Measurements from ENCODE around the gene PCDHGC4.
A peak's percentile ranks its signal among the peaks of the same experiment; 100 is the strongest.

The PCDHGC4 gene

DNA sequence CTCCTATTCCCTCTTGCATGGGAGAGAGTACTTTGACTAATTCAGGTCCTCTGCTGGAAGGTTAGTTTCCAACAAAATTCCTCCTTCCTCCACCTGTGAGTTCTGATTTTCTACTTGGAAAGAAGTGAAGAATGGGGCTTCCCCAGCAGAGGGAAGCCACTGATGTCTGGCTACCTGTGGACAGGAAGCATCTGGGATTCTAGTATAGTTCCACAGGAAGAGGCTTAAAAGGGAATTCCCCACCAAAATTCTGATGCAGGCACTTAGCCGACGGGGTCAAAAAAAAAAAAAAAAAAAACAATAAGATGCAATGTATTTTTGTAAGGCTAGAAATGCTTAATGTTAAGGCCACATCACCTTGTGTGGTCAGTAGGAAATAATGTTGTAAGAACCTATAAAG, 37.5 kb downstream of the PCDHGC4 start:
- TF ChIP-seq EGR1 (IDR thresholded peaks at IDR 0.05) (no peak), NFIC (IDR thresholded peaks at IDR 0.05) (no peak), EP300 (IDR thresholded peaks at IDR 0.05; ENCODE audit: borderline replicate concordance) (no peak), CEBPB (IDR thresholded peaks at IDR 0.05) (no peak), RAD21 (IDR thresholded peaks at IDR 0.05; ENCODE audit: low read depth) (no peak), USF1 (IDR thresholded peaks at IDR 0.05) (no peak), REST (IDR thresholded peaks at IDR 0.05; ENCODE audit: low read depth) (no peak), YY1 (IDR thresholded peaks at IDR 0.05; ENCODE audit: low read depth) (no peak), TCF12 (IDR thresholded peaks at IDR 0.05; ENCODE audit: low read depth) (no peak)
- TF ChIP-seq, protein P1, sequence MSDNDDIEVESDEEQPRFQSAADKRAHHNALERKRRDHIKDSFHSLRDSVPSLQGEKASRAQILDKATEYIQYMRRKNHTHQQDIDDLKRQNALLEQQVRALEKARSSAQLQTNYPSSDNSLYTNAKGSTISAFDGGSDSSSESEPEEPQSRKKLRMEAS (IDR thresholded peaks at IDR 0.05), result no peak

- TF ChIP-seq, protein P1 (IDR thresholded peaks at IDR 0.05), result no peak
- TF ChIP-seq CREB1 (IDR thresholded peaks at IDR 0.05; ENCODE audit: low read depth) (no peak), NFIC (IDR thresholded peaks at IDR 0.05) (no peak), TEAD4 (IDR thresholded peaks at IDR 0.05) (no peak), EGR1 (IDR thresholded peaks at IDR 0.05) (no peak), YY1 (IDR thresholded peaks at IDR 0.05; ENCODE audit: low read depth) (no peak), CEBPB (IDR thresholded peaks at IDR 0.05) (no peak), REST (IDR thresholded peaks at IDR 0.05; ENCODE audit: low read depth) (no peak), RAD21 (IDR thresholded peaks at IDR 0.05; ENCODE audit: low read depth) (no peak), ZBTB7A (IDR thresholded peaks at IDR 0.05; ENCODE audit: low read depth) (no peak), TAF1 (IDR thresholded peaks at IDR 0.05; ENCODE audit: low read depth) (no peak), TCF12 (IDR thresholded peaks at IDR 0.05; ENCODE audit: low read depth) (no peak), USF1 (IDR thresholded peaks at IDR 0.05) (no peak)
Measured at GRCh38 chr5:141523991-141524390, 39.2 kb downstream of the PCDHGC4 start.

DNA sequence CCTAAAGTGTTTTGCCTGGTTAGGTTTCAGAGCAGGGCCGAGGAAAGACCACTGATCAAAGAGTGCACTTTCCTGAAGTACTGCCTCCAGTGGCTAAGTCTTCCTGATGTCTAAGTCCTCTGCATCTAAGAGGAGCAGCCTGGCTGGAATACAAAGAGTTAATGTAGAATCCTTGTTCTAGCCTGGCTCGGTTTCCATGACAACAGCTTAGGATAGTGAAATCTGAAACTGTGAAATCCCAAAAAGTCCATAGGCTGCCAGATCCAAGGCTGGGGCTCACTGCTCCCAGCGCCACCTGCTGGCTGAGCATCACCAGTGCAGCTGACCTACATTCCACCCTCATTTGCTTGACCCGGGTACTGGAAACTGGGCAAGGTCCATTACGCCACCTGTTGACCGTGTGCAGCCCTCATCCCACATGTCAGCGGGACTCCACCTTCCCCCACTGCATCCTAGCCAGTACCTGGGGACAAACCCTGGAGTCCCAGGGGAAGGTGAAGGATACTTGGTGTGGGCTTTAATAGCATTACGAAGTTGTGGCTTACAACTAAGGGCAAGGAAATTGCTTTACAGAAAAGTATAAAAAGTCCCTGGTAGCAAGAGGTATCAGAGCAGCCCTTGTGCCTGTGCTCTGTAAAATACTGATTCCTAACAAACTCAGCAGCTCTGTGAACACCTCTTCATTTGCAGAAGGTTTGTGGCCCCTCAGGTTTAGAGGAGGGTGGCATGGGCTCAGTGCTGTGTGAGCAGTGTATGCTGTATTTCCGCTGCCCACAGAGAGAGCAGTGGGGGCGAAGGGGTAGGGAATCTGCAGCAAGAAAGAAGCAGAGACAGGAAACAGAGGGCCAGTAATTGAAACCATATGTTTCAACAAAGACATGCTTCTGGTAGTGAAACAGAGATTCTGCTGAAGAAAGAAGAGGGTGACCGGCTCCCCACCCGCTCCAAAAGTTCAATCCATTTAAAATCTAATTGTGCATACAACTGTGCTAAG, 40.1 kb downstream of the PCDHGC4 start:
- TF ChIP-seq EP300 (IDR thresholded peaks at IDR 0.05; ENCODE audit: borderline replicate concordance), result no peak; the same call in 1 of the 2 replicates
- no peak for TF ChIP-seq CEBPB (IDR thresholded peaks at IDR 0.05)
- TF ChIP-seq RAD21 (IDR thresholded peaks at IDR 0.05; ENCODE audit: low read depth), result peak; percentile 85
- no peak for TF ChIP-seq REST (IDR thresholded peaks at IDR 0.05; ENCODE audit: low read depth)
- TF ChIP-seq EGR1 (IDR thresholded peaks at IDR 0.05), result no peak
- no peak for TF ChIP-seq FOXM1 (IDR thresholded peaks at IDR 0.05; ENCODE audit: borderline replicate concordance, low read depth)
- TF ChIP-seq, protein P1 (IDR thresholded peaks at IDR 0.05), result peak; percentile 73
- TF ChIP-seq CREB1 (IDR thresholded peaks at IDR 0.05; ENCODE audit: low read depth), result no peak
- no peak for TF ChIP-seq USF1 (IDR thresholded peaks at IDR 0.05)
- peak; percentile 42; the same call in 1 of the 2 replicates for TF ChIP-seq YY1 (IDR thresholded peaks at IDR 0.05; ENCODE audit: low read depth)
- TF ChIP-seq TAF1 (IDR thresholded peaks at IDR 0.05; ENCODE audit: low read depth), result no peak
- TF ChIP-seq TEAD4 (IDR thresholded peaks at IDR 0.05), result peak; percentile 83
- TF ChIP-seq ZBTB7A (IDR thresholded peaks at IDR 0.05; ENCODE audit: low read depth), result no peak
- peak; percentile 72; the same call in 1 of the 2 replicates for TF ChIP-seq TCF12 (IDR thresholded peaks at IDR 0.05; ENCODE audit: low read depth)
- peak; percentile 69 for TF ChIP-seq NFIC (IDR thresholded peaks at IDR 0.05)
